HG03060 (cell line): Measurements from ENCODE around the gene AHCY.
"Not testable (repeated sequence)": the region's sequence is repeated elsewhere in the genome, so short reads cannot be mapped to it uniquely, and the experiment has no call there.

Experiments used
- ATAC-seq: cut with Tn5 transposase; IDR thresholded peaks from one replicate; pipeline ENCODE4 v1.9.1; 2021; ENCODE audit warnings: low read depth, moderate number of reproducible peaks; ENCODE audit not compliant: unreplicated experiment

Gene AHCY

DNA sequence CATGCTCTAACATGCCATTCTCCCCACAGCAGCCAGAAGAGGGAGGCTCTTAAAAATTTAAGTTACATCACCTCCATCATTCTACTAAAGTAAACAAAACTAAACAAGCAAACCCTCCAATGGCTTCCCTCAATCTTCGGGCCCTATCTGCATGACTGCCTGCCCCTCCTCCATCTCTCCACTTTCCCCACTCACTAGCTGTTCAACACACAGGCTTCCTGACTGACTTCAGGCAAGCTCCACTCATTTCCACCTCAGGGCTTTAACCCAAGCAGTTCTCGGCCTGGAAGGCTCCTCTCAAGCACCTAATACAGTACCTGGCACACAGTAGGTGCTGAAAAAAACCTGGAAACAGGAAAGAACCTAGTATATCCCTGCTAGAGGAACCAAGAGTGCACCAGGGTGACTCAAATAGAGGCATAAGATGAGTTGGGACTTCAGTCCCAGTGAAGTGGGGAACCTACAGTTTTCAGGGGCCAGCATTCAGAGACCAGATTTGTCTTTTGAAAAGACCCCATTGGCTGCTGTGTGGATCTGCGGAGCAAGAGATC lies 2.8 kb downstream of the AHCY start:
- ATAC-seq: no peak

- no peak for ATAC-seq
Observed at GRCh38 chr20:34299556-34300255, 3.4 kb downstream of the AHCY start.

DNA sequence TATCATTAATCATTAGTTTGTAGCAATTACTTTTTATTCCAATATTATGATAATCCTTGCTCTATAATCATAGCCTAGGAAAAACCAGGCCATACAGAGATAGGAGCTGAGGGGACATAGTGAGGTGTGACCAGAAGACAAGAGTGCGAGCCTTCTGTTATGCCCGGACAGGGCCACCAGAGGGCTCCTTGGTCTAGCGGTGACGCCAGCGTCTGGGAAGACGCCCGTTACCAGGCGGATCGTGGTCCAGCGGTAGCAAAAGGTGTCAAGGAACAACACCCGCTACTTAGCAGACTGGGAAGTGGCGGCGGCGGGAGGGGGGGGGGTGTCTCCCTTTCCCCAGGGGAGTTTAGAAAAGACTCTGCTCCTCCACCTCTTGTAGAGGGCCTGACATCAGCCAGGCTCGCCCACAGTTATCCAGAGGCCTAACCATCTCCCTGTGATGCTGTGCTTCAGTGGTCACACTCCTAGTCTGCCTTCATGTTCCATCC lies 4.8 kb downstream of the AHCY start:
- ATAC-seq: not testable (repeated sequence)

DNA sequence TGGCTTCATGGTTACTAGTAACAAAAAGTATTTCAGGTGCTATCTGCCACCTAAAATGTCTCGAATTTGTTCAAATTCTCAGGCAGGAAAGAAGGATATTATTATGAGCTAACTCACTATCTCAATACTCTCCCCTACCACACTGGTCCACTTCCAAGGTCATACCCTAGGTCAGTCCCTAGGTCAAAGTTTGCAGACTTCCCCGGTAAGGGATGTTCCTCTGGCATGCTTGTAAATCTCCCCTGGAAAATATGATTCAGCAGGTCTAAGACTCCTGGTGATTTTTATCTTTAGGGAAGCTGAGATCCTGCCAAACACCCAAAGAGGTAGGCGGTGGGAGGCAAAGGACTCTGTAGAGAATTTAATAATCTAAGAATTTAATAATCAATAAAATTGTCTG lies 6.7 kb downstream of the AHCY start:
- ATAC-seq: no peak

DNA sequence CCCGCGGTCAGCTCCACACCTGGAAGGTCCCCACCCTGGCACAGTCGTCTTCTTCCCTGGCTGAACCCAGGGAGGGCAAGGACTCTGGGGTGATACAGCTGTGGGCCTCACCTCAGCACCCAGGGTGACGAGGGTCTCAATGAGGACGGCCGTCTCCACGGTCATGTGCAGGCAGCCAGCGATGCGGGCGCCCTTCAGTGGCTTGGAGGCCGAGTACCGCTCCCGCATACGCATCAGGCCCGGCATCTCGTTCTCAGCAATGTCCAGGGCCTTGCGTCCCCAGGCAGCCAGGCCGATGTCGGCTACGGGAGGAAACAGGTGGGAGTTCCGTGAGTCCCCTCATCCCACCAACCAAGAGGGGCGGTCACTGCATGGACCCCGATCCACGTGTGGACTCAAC lies 7.9 kb downstream of the AHCY start:
- ATAC-seq: no peak

DNA sequence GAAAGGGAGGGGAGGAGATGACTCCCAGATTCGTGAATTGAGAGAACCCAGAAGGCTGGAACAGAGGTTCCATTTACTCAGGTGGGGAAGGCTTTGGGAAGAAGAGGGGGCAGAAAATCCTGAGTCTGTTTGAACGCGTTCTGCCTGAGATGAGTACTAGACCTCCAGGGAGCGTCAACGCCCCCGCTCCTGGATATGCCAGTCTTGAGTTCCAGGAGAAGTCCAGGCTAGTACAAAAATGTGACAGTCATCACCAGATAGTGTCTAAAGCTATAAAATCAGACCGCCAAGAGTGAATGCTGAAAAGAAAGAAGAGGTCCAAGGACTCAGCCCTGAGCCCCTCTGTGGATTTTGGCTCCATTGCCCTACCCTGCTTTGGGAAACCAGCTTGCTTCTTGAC lies 8.6 kb downstream of the AHCY start:
- no peak for ATAC-seq

- no peak for ATAC-seq
Observed at GRCh38 chr20:34293589-34293988, 9.6 kb downstream of the AHCY start.

GRCh38 chr20:34293119-34293518 lies 10.0 kb downstream of the AHCY start:
- no peak for ATAC-seq

DNA sequence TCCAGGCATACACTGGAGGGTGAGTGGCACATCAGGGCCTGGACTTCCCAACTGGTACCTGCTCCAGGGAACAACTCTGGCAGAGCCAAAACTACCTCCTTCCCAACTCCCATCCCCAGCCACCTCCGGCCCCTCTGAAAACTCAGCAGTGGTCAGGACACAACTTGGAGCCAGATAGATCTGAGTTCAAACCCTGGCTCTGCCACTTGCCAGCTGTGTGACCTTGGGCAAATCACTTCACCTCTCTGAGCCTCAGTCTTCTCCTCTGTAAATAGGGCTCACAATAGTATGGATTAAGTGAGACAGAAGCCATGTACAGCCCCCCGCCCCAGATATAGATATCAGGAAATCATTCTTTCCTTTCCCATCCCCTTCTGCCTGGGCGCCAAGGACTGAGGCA lies 10.7 kb downstream of the AHCY start:
- no peak for ATAC-seq

- ATAC-seq: no peak
Observed at GRCh38 chr20:34290471-34290870, 12.7 kb downstream of the AHCY start.

- ATAC-seq: not testable (repeated sequence)
Observed at GRCh38 chr20:34287500-34287899, 15.7 kb downstream of the AHCY start.

DNA sequence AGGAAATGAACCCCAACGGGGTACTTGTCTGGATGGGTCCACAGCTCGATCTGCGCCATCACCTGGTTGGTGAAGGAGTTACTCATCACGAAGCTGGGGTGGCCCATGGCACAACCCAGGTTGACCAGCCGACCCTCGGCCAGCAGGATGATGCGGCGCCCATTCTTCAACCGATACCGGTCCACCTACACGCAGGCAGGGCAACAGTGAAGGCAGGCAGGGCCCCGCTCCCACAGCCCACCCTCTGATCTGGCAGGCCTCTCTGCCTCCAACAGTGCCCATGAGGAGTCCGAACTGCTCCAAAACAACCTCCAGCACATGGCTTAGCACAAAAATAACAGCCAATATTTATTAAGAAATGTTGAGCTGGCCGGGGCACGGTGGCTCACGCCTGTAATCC lies 17.7 kb downstream of the AHCY start:
- no peak for ATAC-seq

- ATAC-seq: no peak
Observed at GRCh38 chr20:34283844-34284243, 19.3 kb downstream of the AHCY start.

DNA sequence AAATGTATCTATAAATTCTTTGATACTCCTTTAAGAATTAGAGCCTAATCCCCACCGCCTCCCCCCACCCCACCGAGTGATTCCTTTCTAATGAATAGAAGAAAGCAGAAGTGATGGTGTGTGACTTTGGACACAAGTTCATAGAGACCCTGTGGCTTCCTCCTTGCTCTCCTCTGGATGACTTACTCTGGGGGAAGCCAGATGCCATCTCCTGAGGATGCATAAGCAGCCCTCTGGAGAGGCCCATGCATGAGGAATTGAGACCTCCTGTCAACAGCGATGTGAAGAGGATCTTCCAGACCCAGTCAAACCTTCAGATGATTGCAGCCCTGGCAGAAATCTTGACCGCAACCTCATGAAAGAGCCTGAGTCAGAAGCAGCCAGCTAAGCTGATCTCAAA lies 21.1 kb downstream of the AHCY start:
- ATAC-seq: no peak

DNA sequence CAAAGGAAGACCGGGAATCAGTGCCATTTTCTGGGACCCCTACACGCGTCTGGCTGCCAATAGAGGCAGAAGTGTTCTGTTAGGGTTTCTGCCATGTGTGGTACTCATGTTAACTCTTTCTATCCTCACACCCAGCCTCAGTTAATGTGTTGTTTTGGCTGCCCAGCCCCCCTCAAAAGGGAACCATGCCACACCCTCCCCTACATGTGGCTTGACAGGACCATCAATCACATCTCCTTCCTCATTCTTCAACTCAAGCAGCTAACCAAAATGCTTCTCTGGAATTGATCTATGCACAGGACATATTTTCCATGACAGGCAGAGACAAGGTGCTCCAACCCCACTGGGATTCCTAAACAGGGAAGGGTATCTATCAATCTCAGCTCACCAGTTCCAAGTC lies 22.0 kb downstream of the AHCY start:
- no peak for ATAC-seq

DNA sequence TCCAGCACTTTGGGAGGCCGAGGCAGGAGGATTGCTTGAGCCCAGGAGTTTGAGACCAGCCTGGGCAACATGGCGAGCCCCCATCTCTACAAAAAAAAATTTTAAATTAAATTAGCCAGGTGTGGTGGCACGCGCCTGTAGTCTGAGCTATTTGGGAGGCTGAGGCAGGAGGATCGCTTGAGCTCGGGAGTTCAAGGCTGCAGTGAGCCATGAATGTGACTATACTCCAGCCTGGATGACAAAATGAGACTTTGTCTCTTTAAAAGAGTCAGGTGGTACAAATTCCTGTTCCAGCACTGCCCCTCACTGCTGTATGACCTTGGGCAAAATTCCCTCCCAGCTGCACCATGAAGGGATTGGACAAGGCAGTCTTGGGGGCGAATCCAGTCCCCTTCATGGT lies 28.5 kb downstream of the AHCY start:
- ATAC-seq: no peak

DNA sequence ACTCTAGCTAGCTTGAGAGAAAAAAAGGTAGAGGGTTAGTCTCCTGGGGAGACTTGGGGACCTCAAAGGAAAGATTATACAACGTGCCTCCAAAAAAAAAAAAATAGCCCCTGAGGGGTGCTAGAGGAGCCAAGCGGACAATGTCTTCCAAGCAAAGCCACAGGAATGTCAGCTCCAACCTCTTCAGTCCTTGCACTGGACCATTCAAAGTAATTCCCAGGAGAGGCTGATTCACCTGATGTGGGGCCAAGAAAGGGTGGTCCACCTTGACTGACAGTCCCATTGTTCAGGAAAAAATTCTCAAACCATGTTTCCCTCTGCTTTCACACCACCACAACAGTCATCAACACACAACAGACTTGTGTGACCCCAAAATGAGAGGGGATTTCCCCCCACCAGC lies 31.2 kb downstream of the AHCY start:
- no peak for ATAC-seq

- ATAC-seq: no peak
Observed at GRCh38 chr20:34269996-34270627, 33.0 kb downstream of the AHCY start.

DNA sequence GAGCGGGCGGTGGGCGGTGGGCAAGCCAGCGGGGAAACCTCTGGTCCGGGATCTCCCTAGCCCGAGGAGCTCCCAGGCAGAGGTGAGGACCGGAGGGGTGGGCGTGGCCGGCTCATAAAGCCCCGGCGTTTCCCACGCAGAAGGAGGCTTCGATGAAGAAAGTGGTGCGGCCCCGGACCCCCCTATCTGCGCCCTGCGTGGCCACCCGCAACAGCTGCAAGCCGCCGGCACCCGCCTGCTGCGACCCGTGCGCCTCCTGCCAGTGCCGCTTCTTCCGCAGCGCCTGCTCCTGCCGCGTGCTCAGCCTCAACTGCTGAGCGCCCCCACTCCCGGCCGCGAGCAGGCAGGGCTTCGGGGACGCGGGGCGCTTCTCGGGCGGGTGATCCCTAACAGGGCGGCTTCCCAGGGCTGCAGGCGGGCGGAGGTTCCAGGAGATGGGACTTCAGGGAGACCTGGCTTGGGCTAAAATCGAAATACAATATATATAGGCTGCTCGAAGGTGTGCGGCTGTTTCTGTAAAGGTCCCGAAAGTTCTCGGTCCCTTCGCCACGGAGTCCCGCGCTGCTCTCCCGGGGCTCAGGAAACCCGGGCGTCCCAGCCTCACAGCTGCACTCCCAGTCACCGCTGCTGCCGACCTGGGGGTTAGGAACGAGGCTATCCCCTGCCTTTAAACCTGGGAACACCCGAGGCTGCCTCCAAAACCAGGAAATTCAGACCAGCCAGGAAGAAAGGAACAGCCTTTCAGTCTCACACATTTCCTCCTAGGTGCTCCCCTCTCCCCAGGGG lies 34.1 kb downstream of the AHCY start:
- ATAC-seq: no peak

- ATAC-seq: no peak
Observed at GRCh38 chr20:34268145-34268544, 35.0 kb downstream of the AHCY start.

DNA sequence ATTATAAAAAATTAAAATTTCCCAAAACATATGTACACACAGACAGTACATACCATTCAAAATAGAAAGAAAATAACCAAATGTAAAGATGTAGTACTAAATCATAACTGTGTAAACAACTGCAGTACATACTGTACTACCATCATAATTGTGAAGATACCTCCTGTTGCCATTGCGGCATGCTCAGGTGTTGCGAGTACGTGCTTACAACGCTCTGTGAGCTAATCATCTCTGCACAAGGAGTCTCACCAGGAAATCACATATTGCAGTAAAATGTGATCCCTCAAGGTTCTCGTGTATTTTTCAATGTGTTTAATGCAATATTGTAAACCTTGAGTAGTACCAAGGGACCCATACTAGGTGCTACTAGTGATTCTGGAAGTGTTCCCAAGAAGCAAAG lies 39.0 kb downstream of the AHCY start:
- no peak for ATAC-seq
